Putamen (tissue), 1 donor: ENCODE measurements around the gene FUT4.
"Not testable (repeated sequence)": the region's sequence is repeated elsewhere in the genome, so short reads cannot be mapped to it uniquely, and the experiment has no call there.

Source experiments
- DNase-seq: peaks from one replicate; pipeline ENCODE4 v3.0.0-alpha.2; 2016; ENCODE audit warnings: low spot score

The FUT4 gene

GRCh38 chr11:94533696-94534630 lies 9.8 kb upstream of the FUT4 start:
- DNase-seq = no peak

GRCh38 chr11:94536386-94536785 lies 7.3 kb upstream of the FUT4 start:
- no peak for DNase-seq

GRCh38 chr11:94537031-94537600 lies 6.6 kb upstream of the FUT4 start:
- no peak for DNase-seq

GRCh38 chr11:94539420-94539819 lies 4.3 kb upstream of the FUT4 start:
- DNase-seq = no peak

GRCh38 chr11:94544646-94545263 lies 1.0 kb downstream of the FUT4 start:
- no peak for DNase-seq

- no peak for DNase-seq
Measured at GRCh38 chr11:94545264-94546161, 1.8 kb downstream of the FUT4 start.

- DNase-seq = no peak
Measured at GRCh38 chr11:94546162-94546470, 2.4 kb downstream of the FUT4 start.

- DNase-seq = no peak
Measured at GRCh38 chr11:94546886-94547285, 3.2 kb downstream of the FUT4 start.

- no peak for DNase-seq
Measured at GRCh38 chr11:94549146-94549545, 5.4 kb downstream of the FUT4 start.

- no peak for DNase-seq
Measured at GRCh38 chr11:94550513-94550912, 6.8 kb downstream of the FUT4 start.

GRCh38 chr11:94553938-94554337 lies 10.2 kb downstream of the FUT4 start:
- no peak for DNase-seq

GRCh38 chr11:94555752-94556329 lies 12.1 kb downstream of the FUT4 start:
- DNase-seq = not testable (repeated sequence)

GRCh38 chr11:94557421-94557820 lies 13.7 kb downstream of the FUT4 start:
- DNase-seq = no peak

GRCh38 chr11:94557992-94558391 lies 14.3 kb downstream of the FUT4 start:
- DNase-seq = no peak

GRCh38 chr11:94558468-94558867 lies 14.7 kb downstream of the FUT4 start:
- no peak for DNase-seq

GRCh38 chr11:94558932-94559331 lies 15.2 kb downstream of the FUT4 start:
- DNase-seq = no peak

- no peak for DNase-seq
Measured at GRCh38 chr11:94559361-94559760, 15.6 kb downstream of the FUT4 start.

GRCh38 chr11:94560834-94561233 lies 17.1 kb downstream of the FUT4 start:
- no peak for DNase-seq

- DNase-seq = no peak
Measured at GRCh38 chr11:94563176-94563847, 19.6 kb downstream of the FUT4 start.

GRCh38 chr11:94563848-94564467 lies 20.2 kb downstream of the FUT4 start:
- no peak for DNase-seq

GRCh38 chr11:94567181-94567670 lies 23.5 kb downstream of the FUT4 start, which contains the start of gene PIWIL4:
PIWIL4 (plus strand) TSS chr11:94567368; CDS start chr11:94567519, 151 bp downstream.
- no peak for DNase-seq
